ENCODE data around the gene EIF4G1.

DNA sequence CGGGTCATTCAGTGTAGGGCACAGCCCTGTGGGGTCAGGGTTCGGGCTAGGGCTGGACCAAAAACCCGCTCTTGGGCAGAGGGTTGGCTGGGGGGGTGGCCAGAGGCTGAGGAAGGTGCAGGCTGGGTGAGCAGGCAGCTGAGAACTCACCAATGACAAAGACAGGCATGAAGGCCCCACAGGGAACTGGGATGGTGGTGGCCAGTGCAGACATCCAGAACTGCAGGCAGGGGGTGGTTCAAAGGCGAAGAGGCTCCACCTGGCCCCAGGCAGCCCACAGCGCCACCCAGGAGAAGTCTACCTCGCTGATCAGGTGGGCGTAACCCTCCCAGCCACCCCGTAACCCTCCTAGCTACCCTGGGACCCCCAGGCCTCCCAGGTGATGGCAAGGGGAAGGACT lies 40.3 kb downstream of the EIF4G1 start:
- TF ChIP-seq CTCF (IDR thresholded peaks at IDR 0.05) (no peak), POLR2A (IDR thresholded peaks at IDR 0.05) (no peak)
